K562 (cell line): ENCODE data around the gene HDAC7. TPM values are rescaled to one million over a fixed set of nuclear protein-coding genes. Genes with fewer than 3 reads are reported as not detected.

Source experiments
- ARID2 ChIP-seq: fragments of 450-650 bp; IDR thresholded peaks from 2 replicates; pipeline ENCODE4 v1.6.1; 2017; ENCODE audit warnings: antibody characterized with exemption, mild to moderate bottlenecking
- BRF1 ChIP-seq: IDR thresholded peaks from 3 replicates; pipeline ENCODE4 v1.6.1; 2011; ENCODE audit warnings: borderline replicate concordance, mild to moderate bottlenecking; ENCODE audit not compliant: insufficient read length; ENCODE audit errors: extremely low read depth
- C11orf30 ChIP-seq: fragments of 450-650 bp; IDR thresholded peaks from 2 replicates; pipeline ENCODE4 v1.6.1; 2016; ENCODE audit warnings: low read depth, mild to moderate bottlenecking
- DDX20 ChIP-seq: fragments of 450-650 bp; IDR thresholded peaks from 2 replicates; pipeline ENCODE4 v1.6.1; 2016; ENCODE audit warnings: missing genetic modification characterization, low read depth, mild to moderate bottlenecking, missing compliant biosample characterization, moderate library complexity
- DNMT1 ChIP-seq: fragments of 450-650 bp; IDR thresholded peaks from 2 replicates; pipeline ENCODE4 v1.6.1; 2016; ENCODE audit warnings: antibody characterized with exemption, mild to moderate bottlenecking
- FIP1L1 ChIP-seq: fragments of 200-400 bp; formaldehyde crosslinking; IDR thresholded peaks from 2 replicates; pipeline ENCODE4 v1.6.1; 2018; ENCODE audit warnings: mild to moderate bottlenecking, low read depth, low read length; ENCODE audit not compliant: poor library complexity, severe bottlenecking
- FOXJ3 ChIP-seq: sonication (generic); formaldehyde crosslinking; IDR thresholded peaks from 2 replicates; pipeline ENCODE4 v1.4.0; 2020; ENCODE audit warnings: mild to moderate bottlenecking, missing genetic modification reagents
- HOXB6 ChIP-seq: fragments of 250-450 bp; sonication (Bioruptor Pico); IDR thresholded peaks from 2 replicates; pipeline ENCODE4 v1.5.1; 2022; ENCODE audit warnings: mild to moderate bottlenecking, borderline replicate concordance
- POLR2G ChIP-seq: fragments of 200-400 bp; formaldehyde crosslinking; IDR thresholded peaks from 2 replicates; pipeline ENCODE4 v1.6.1; 2017; ENCODE audit warnings: low read depth, mild to moderate bottlenecking, antibody characterized with exemption, low read length, moderate library complexity
- RAD21 ChIP-seq, 2 experiments: fragments of 250-450 bp in 1 of 2; fragments of 450-650 bp in 1 of 2; sonication (Bioruptor Pico) in 1 of 2; formaldehyde crosslinking in 1 of 2; IDR thresholded peaks in 1 of 2; conservative IDR thresholded peaks in 1 of 2; 2 replicates each; pipeline versions ENCODE4 v1.4.0 to v1.8.0; 2020 to 2022; ENCODE audit warnings: mild to moderate bottlenecking in 2 of 2, moderate library complexity in 1 of 2
- RBFOX2 ChIP-seq: fragments of 200-400 bp; formaldehyde crosslinking; IDR thresholded peaks from 2 replicates; pipeline ENCODE4 v1.6.1; 2017; ENCODE audit warnings: low read depth, mild to moderate bottlenecking, low read length, moderate library complexity
- SMAD2 ChIP-seq: fragments of 150-350 bp; IDR thresholded peaks from 2 replicates; pipeline ENCODE4 v1.6.1; 2014; ENCODE audit warnings: low read depth, mild to moderate bottlenecking, low read length
- SNIP1 ChIP-seq: fragments of 450-650 bp; IDR thresholded peaks from 2 replicates; pipeline ENCODE4 v1.7.1; 2017; ENCODE audit warnings: low read depth, mild to moderate bottlenecking
- STAT5A ChIP-seq: IDR thresholded peaks from 2 replicates; pipeline ENCODE4 v1.6.1; 2012; ENCODE audit warnings: low read length, inconsistent platforms, borderline replicate concordance
- STAT6 ChIP-seq: sonication (generic); formaldehyde crosslinking; IDR thresholded peaks from 2 replicates; pipeline ENCODE4 v1.8.1; 2023; ENCODE audit warnings: mild to moderate bottlenecking, missing genetic modification reagents
- TOE1 ChIP-seq, 2 experiments: fragments of 450-650 bp in 1 of 2; sonication (generic) in 1 of 2; formaldehyde crosslinking in 1 of 2; IDR thresholded peaks; 2 replicates each; pipeline versions ENCODE4 v1.7.1 to v1.8.0; 2016 to 2022; ENCODE audit warnings: borderline replicate concordance in 2 of 2, mild to moderate bottlenecking in 2 of 2, antibody characterized with exemption in 1 of 2, inconsistent platforms in 1 of 2, low read depth in 1 of 2, missing genetic modification reagents in 1 of 2, moderate library complexity in 1 of 2
- XRCC5 ChIP-seq: fragments of 200-400 bp; formaldehyde crosslinking; IDR thresholded peaks from 2 replicates; pipeline ENCODE4 v1.6.1; 2017; ENCODE audit warnings: low read depth, mild to moderate bottlenecking, low read length
- ZBTB34 ChIP-seq: fragments of 250-450 bp; sonication (Bioruptor Pico); IDR thresholded peaks from 2 replicates; pipeline ENCODE4 v1.8.0; 2021; ENCODE audit warnings: mild to moderate bottlenecking, moderate library complexity
- ZNF12 ChIP-seq: sonication (generic); formaldehyde crosslinking; IDR thresholded peaks from 2 replicates; pipeline ENCODE4 v1.4.0; 2020; ENCODE audit warnings: mild to moderate bottlenecking, missing genetic modification reagents
- ZNF263 ChIP-seq: sonication (generic); formaldehyde crosslinking; IDR thresholded peaks from 2 replicates; pipeline ENCODE4 v1.8.0; 2022; ENCODE audit warnings: mild to moderate bottlenecking, missing genetic modification reagents, borderline replicate concordance
- ZNF639 ChIP-seq, 2 experiments: fragments of 200-800 bp in 1 of 2; sonication (Bioruptor generic) in 1 of 2; sonication (generic) in 1 of 2; formaldehyde crosslinking in 1 of 2; IDR thresholded peaks in 1 of 2; conservative IDR thresholded peaks in 1 of 2; 2 replicates each; pipeline versions ENCODE4 v1.5.0 to v1.6.1; 2016 to 2020; ENCODE audit warnings: missing compliant biosample characterization in 1 of 2, missing genetic modification characterization in 1 of 2, missing genetic modification reagents in 1 of 2
- polyA plus RNA-seq, 8 experiments: library from polyadenylated mRNA; depleted of rRNA in 4 of 8; stranded (reverse) in 5 of 8; unstranded in 3 of 8; fragments of >200 nt; fragmentation: Nextera tagmentation in 2 of 8; fragmentation: Illumina TruSeq in 1 of 8; extraction: Ambion mirVana in 2 of 8; extraction: Trizol in 1 of 8; gene quantifications; 2 replicates each; pipeline versions ENCODE4 v1.2.1 to v1.2.3, GENCODE V29; 2011 to 2014; ENCODE audit warnings: inconsistent platforms in 1 of 8, missing spikeins in 1 of 8
- total RNA-seq, 7 experiments: library from RNA; depleted of rRNA in 6 of 7; stranded (reverse); fragments of >200 nt in 6 of 7; fragmentation: Illumina TruSeq in 2 of 7; extraction: Trizol in 2 of 7; gene quantifications; 2 replicates each; pipeline versions ENCODE4 v1.2.1 to v1.2.3, GENCODE V29; 2011 to 2021; ENCODE audit warnings: low replicate concordance in 1 of 7

HDAC7 gene
- total and polyA plus RNA-seq, 9 of the 15 experiments (the other 6 are each of a cell fraction or from before 2014, with no cell fraction given) = 2.5 to 129 (median 31.1) TPM

GRCh38 chr12:47758834-47759690 is 60.6 kb downstream of the HDAC7 start, which contains the start of gene RAPGEF3 (continued):
- peak in 1 of 2 experiments; percentile 61; a peak in 1 of 4 replicates for TF ChIP-seq ZNF639 (CRISPR knock-in tag; conservative IDR thresholded peaks at IDR 0.05 in 1 of 2, IDR thresholded peaks at IDR 0.05 in 1 of 2)
- TF ChIP-seq BRF1 = no peak
- TF ChIP-seq RAD21 (CRISPR knock-in tag; conservative IDR thresholded peaks at IDR 0.05 in 1 of 2, IDR thresholded peaks at IDR 0.05 in 1 of 2) = peak; percentile 9 to 24; a peak in 3 of 4 replicates
- no peak for TF ChIP-seq FOXJ3 (CRISPR knock-in tag)
- 0 out of 2 replicates have a peak, but pooled peaks have one; percentile 51 for TF ChIP-seq ZNF263
- TF ChIP-seq ZNF12 (CRISPR knock-in tag) = no peak
- TF ChIP-seq RBFOX2 = peak; percentile 82
- peak; percentile 82 for TF ChIP-seq POLR2G
- TF ChIP-seq STAT6 (CRISPR knock-in tag) = 0 out of 2 replicates have a peak, but pooled peaks have one; percentile 61
- no peak for TF ChIP-seq HOXB6 (CRISPR knock-in tag)
- TF ChIP-seq STAT5A = no peak
- no peak for TF ChIP-seq ARID2
- 0 out of 2 replicates have a peak, but pooled peaks have one; percentile 68 for TF ChIP-seq TOE1 (IDR thresholded peaks at IDR 0.05; ENCODE audit: borderline replicate concordance)
- TF ChIP-seq TOE1 (CRISPR knock-in tag; IDR thresholded peaks at IDR 0.05; ENCODE audit: borderline replicate concordance, low read depth) = no peak
- no peak for TF ChIP-seq SNIP1
- no peak for TF ChIP-seq ZBTB34 (CRISPR knock-in tag)
- peak; percentile 19; the same call in 1 of the 2 replicates for TF ChIP-seq XRCC5
- no peak for TF ChIP-seq C11orf30
- no peak for TF ChIP-seq DNMT1
- no peak for TF ChIP-seq SMAD2
- TF ChIP-seq DDX20 (tag) = no peak
- TF ChIP-seq FIP1L1 = peak; percentile 63
